Measurements from ENCODE around the gene PPARG.

DNA sequence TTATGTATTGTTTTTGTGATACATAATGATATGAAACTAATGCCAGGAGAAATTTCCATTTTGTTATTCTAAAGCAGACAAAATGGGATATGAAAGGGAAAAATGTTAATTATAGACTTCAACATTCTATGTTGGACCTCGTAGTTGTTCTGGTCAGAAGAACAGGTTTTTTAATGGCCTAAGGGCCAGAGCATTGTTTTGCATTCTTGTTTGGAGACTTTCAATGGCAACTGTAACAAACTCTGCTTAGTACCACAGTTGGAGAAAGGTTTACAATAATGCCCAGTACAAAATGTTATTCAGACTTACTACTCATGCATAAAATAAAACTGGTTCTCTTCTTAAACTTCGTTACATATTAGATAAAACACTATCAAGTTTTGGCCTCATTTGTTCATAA, 12.2 kb downstream of the PPARG start:
- TF ChIP-seq, protein P1, sequence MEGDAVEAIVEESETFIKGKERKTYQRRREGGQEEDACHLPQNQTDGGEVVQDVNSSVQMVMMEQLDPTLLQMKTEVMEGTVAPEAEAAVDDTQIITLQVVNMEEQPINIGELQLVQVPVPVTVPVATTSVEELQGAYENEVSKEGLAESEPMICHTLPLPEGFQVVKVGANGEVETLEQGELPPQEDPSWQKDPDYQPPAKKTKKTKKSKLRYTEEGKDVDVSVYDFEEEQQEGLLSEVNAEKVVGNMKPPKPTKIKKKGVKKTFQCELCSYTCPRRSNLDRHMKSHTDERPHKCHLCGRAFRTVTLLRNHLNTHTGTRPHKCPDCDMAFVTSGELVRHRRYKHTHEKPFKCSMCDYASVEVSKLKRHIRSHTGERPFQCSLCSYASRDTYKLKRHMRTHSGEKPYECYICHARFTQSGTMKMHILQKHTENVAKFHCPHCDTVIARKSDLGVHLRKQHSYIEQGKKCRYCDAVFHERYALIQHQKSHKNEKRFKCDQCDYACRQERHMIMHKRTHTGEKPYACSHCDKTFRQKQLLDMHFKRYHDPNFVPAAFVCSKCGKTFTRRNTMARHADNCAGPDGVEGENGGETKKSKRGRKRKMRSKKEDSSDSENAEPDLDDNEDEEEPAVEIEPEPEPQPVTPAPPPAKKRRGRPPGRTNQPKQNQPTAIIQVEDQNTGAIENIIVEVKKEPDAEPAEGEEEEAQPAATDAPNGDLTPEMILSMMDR (IDR thresholded peaks at IDR 0.05; ENCODE audit: poor library complexity), result no peak
- TF ChIP-seq EZH2 (IDR thresholded peaks at IDR 0.05; ENCODE audit: borderline replicate concordance) (no peak), EZH2phosphoT487 (IDR thresholded peaks at IDR 0.05; ENCODE audit: low read depth, severe bottlenecking, unreplicated experiment) (no peak)

Measured in hepatocyte (in vitro differentiated cells).